DOHH2 (cell line): ENCODE measurements around the gene ECE1.

Experiments used
- H3F3A ChIP-seq: fragments of 200-600 bp; sonication (generic), shearing (Covaris generic); 2 replicates; pipeline ENCODE4 v1.6.0; 2016; ENCODE audit warnings: antibody characterized with exemption, mild to moderate bottlenecking; ENCODE audit not compliant: control insufficient read depth, insufficient read depth
- H3K27ac ChIP-seq: fragments of 200-600 bp; sonication (generic); 2 replicates; pipeline ENCODE4 v1.5.1; 2014; ENCODE audit warnings: low read depth, mild to moderate bottlenecking, low read length, moderate library complexity
- H3K27me3 ChIP-seq: fragments of 200-600 bp; sonication (generic); 2 replicates; pipeline ENCODE4 v1.6.1; 2014; ENCODE audit warnings: mild to moderate bottlenecking, low read length, mixed read lengths; ENCODE audit not compliant: control insufficient read depth
- H3K36me3 ChIP-seq: fragments of 200-600 bp; sonication (generic); 2 replicates; pipeline ENCODE4 v1.6.1; 2014; ENCODE audit warnings: mild to moderate bottlenecking, low read length, moderate library complexity, mixed read lengths; ENCODE audit not compliant: control insufficient read depth
- H3K4me1 ChIP-seq: fragments of 200-600 bp; sonication (generic); 2 replicates; pipeline ENCODE4 v1.6.1; 2014; ENCODE audit warnings: mild to moderate bottlenecking, low read length, mixed read lengths; ENCODE audit not compliant: control insufficient read depth
- H3K4me2 ChIP-seq: fragments of 200-600 bp; sonication (generic); 2 replicates; pipeline ENCODE4 v1.6.0; 2014; ENCODE audit warnings: mild to moderate bottlenecking, low read length, moderate library complexity
- H3K4me3 ChIP-seq: fragments of 200-600 bp; sonication (generic); 2 replicates; pipeline ENCODE4 v1.5.1; 2014; ENCODE audit warnings: mild to moderate bottlenecking, low read length, mixed read lengths
- H3K79me2 ChIP-seq: fragments of 200-600 bp; sonication (generic); 2 replicates; pipeline ENCODE4 v1.6.1; 2014; ENCODE audit warnings: mild to moderate bottlenecking, low read length, mixed read lengths; ENCODE audit not compliant: control insufficient read depth
- H3K9me2 ChIP-seq: fragments of 200-600 bp; sonication (generic); replicated peaks from 2 replicates; pipeline ENCODE4 v1.6.1; 2014; ENCODE audit warnings: mild to moderate bottlenecking, low read length, mixed read lengths; ENCODE audit not compliant: control insufficient read depth
- H3K9me3 ChIP-seq: fragments of 200-600 bp; sonication (generic); 2 replicates; pipeline ENCODE4 v1.6.1; 2014; ENCODE audit warnings: antibody characterized with exemption, low read length, mixed read lengths; ENCODE audit not compliant: control insufficient read depth, insufficient read depth
- H4K20me1 ChIP-seq: fragments of 200-600 bp; sonication (generic); 2 replicates; pipeline ENCODE4 v1.6.0; 2014; ENCODE audit warnings: low read depth, mild to moderate bottlenecking, antibody characterized with exemption, low read length, moderate library complexity; ENCODE audit not compliant: control insufficient read depth, insufficient read depth
- EZH2phosphoT487 ChIP-seq: fragments of 200-600 bp; sonication (generic); IDR thresholded peaks from 2 replicates; pipeline ENCODE4 v1.6.1; 2017; ENCODE audit warnings: borderline replicate concordance, mild to moderate bottlenecking, antibody characterized with exemption, low read length, moderate library complexity, mixed read lengths
- TF ChIP-seq, protein P1 (sequence below): fragments of 200-600 bp; sonication (generic); IDR thresholded peaks from one replicate; pipeline ENCODE4 v1.5.1; 2014; ENCODE audit warnings: antibody characterized with exemption, mild to moderate bottlenecking, low read depth, low read length; ENCODE audit not compliant: poor library complexity, severe bottlenecking

ECE1 gene

DNA sequence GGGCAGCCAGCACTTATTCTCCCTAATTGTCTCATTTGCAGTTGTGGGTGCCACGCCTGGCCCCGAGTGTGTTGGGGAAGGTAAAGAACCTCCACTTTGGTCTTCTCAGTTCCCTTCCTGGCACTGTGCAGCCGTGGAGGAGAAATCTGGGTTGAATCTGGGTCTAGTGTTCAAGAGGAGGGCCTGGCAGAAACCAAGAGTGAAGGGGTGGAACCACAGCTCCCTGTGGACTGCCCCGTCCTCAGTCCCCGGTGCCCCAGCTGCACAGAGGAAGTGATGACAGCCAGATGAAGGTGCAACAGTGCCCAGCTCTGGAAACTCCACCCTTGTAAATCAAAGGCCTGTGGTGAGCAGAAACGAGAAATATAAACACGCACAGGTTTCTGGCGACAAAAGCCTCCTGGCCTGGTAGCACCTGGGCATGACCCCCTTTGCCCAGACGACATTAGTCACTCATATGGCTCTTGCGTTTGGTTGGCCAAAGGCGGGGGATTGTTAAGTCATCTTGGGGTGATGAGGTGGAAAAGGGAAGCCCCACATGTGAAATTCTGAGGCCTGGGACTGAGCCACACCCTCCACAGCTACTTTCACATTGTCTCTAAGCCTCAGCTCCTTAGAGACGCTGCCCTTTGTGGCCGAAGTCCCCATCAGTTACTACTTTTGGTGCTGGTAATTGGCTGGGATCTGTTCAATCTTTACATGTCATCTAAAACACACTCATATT lies 4.2 kb upstream of the ECE1 start:
- peak overlapping the region; percentile 74 for H3K4me3 ChIP-seq
- peak overlapping the region; percentile 84 for H3K4me2 ChIP-seq
- H3K27me3 ChIP-seq = peaks cover 5% of the 10 kb centered on the region
- H3K4me1 ChIP-seq = peaks cover 74% of the 10 kb centered on the region
- H4K20me1 ChIP-seq = no peaks in the 10 kb centered on the region
- H3K27ac ChIP-seq = peak overlapping the region; percentile 91
- H3K9me3 ChIP-seq = no peaks in the 10 kb centered on the region
- no peaks in the 10 kb centered on the region for H3K9me2 ChIP-seq
- H3K36me3 ChIP-seq = no peaks in the 10 kb centered on the region
- no peak for TF ChIP-seq EZH2phosphoT487
- TF ChIP-seq, protein P1, sequence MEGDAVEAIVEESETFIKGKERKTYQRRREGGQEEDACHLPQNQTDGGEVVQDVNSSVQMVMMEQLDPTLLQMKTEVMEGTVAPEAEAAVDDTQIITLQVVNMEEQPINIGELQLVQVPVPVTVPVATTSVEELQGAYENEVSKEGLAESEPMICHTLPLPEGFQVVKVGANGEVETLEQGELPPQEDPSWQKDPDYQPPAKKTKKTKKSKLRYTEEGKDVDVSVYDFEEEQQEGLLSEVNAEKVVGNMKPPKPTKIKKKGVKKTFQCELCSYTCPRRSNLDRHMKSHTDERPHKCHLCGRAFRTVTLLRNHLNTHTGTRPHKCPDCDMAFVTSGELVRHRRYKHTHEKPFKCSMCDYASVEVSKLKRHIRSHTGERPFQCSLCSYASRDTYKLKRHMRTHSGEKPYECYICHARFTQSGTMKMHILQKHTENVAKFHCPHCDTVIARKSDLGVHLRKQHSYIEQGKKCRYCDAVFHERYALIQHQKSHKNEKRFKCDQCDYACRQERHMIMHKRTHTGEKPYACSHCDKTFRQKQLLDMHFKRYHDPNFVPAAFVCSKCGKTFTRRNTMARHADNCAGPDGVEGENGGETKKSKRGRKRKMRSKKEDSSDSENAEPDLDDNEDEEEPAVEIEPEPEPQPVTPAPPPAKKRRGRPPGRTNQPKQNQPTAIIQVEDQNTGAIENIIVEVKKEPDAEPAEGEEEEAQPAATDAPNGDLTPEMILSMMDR = no peak
- H3F3A ChIP-seq = peaks cover 27% of the 10 kb centered on the region
- H3K79me2 ChIP-seq = no peaks in the 10 kb centered on the region

DNA sequence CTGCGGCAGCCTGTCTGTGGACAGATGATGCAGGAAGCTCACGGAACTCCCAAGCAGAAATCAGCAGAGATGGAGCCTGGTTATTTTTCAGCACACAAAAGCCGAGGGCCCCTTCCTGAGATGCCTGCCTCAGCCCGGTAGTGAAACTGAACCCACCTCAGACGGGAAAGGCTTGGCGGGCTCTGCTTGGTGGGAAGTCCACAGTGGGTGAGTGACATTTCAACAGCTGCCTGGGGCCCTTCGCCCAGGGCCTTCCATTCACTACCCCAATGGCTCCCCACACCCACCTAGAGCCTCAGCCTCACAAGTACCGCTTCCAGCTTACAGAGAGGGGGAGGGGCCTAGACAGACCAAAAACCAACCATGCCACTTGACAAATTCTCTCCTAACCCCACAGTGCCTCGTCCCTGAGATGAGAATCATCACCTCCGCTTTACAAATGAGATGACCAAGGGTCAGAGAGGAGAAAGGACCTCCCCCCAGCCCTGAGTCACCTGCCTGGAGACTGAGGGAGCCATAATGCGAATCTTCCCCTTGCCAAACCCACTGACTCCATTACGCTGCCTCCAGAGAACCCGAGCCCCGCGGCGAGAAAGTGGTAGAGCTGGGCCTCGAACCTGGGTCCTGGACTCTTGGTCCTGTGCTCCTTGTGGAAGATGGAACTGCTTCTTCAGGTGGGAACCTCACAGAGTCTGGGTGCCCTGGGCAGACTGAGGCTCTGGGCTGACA lies 3.4 kb upstream of the ECE1 start:
- H3K4me1 ChIP-seq = peaks cover 74% of the 10 kb centered on the region
- H3K9me3 ChIP-seq = no peaks in the 10 kb centered on the region
- TF ChIP-seq, protein P1 = peak; percentile 4
- TF ChIP-seq EZH2phosphoT487 = no peak
- no peaks in the 10 kb centered on the region for H3K79me2 ChIP-seq
- peak overlapping the region; percentile 74 for H3K4me3 ChIP-seq
- H3K9me2 ChIP-seq = no peaks in the 10 kb centered on the region
- no peaks in the 10 kb centered on the region for H3K36me3 ChIP-seq
- H3K27ac ChIP-seq = peak overlapping the region; percentile 91
- H3K27me3 ChIP-seq = peaks cover 12% of the 10 kb centered on the region
- H3K4me2 ChIP-seq = peak overlapping the region; percentile 84
- no peaks in the 10 kb centered on the region; the same call in 1 of the 2 replicates for H4K20me1 ChIP-seq
- H3F3A ChIP-seq = peaks cover 28% of the 10 kb centered on the region

DNA sequence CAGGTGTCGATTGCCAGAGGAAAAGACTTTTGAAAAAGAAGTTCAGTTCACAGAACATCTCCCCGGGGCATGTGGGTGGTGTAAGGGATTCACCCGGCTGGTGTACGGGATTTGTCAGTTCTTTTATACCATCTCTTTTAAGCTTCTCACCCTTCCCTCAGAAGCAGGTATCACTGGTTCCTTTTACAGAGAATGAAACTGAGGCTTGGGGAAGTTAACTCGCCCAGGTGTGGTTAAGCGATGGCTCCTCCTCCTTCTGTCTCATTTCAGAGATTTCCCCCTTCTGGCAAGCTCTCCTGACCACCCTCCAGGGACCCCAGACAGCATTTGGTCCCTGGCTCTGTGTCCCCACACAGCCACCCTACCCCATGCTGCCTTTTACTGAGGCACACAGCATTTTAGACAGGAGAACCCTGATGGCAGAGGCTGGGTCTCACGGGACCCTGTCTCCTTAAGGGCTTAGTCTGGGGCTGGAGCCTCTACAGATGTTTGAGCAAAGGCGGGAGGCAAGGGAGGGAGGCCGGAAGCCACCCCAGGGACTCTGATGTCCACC lies 2.8 kb upstream of the ECE1 start:
- no peaks in the 10 kb centered on the region for H3K9me3 ChIP-seq
- H3F3A ChIP-seq = peaks cover 34% of the 10 kb centered on the region
- no peaks in the 10 kb centered on the region for H3K36me3 ChIP-seq
- peaks cover 77% of the 10 kb centered on the region for H3K4me1 ChIP-seq
- H3K4me2 ChIP-seq = peak overlapping the region; percentile 84
- H3K4me3 ChIP-seq = peak overlapping the region; percentile 74
- H4K20me1 ChIP-seq = peaks cover 2% of the 10 kb centered on the region; the same call in 1 of the 2 replicates
- peaks cover 19% of the 10 kb centered on the region for H3K27me3 ChIP-seq
- no peaks in the 10 kb centered on the region for H3K79me2 ChIP-seq
- H3K9me2 ChIP-seq = no peaks in the 10 kb centered on the region
- no peak for TF ChIP-seq EZH2phosphoT487
- TF ChIP-seq, protein P1 = peak; percentile 2
- peak overlapping the region; percentile 91 for H3K27ac ChIP-seq
